ENCODE measurements around the gene GRM4.
"Not testable (repeated sequence)": the region's sequence is repeated elsewhere in the genome, so short reads cannot be mapped to it uniquely, and the experiment has no call there.

Gene GRM4

GRCh38 chr6:34021554-34022190 lies 124.2 kb downstream of the GRM4 start:
- no peak for DNase-seq (ENCODE audit: low read depth)

- DNase-seq (ENCODE audit: low read depth), result no peak
Measured at GRCh38 chr6:34020807-34021553, 124.9 kb downstream of the GRM4 start.

GRCh38 chr6:34020278-34020677 lies 125.6 kb downstream of the GRM4 start:
- DNase-seq (ENCODE audit: low read depth), result no peak

- no peak for DNase-seq (ENCODE audit: low read depth)
Measured at GRCh38 chr6:34018961-34019606, 126.8 kb downstream of the GRM4 start.

GRCh38 chr6:34018026-34018425 lies 127.9 kb downstream of the GRM4 start:
- no peak for DNase-seq (ENCODE audit: low read depth)

- no peak for DNase-seq (ENCODE audit: low read depth)
Measured at GRCh38 chr6:34017106-34017805, 128.6 kb downstream of the GRM4 start.

GRCh38 chr6:34016573-34016972 lies 129.3 kb downstream of the GRM4 start:
- not testable (repeated sequence) for DNase-seq (ENCODE audit: low read depth)

- no peak for DNase-seq (ENCODE audit: low read depth)
Measured at GRCh38 chr6:34015586-34015985, 130.3 kb downstream of the GRM4 start.

- no peak for DNase-seq (ENCODE audit: low read depth)
Measured at GRCh38 chr6:34011264-34011663, 134.6 kb downstream of the GRM4 start.

GRCh38 chr6:34005901-34006531 lies 139.9 kb downstream of the GRM4 start:
- DNase-seq (ENCODE audit: low read depth), result no peak

GRCh38 chr6:34004706-34005105 lies 141.2 kb downstream of the GRM4 start:
- no peak for DNase-seq (ENCODE audit: low read depth)

- DNase-seq (ENCODE audit: low read depth), result no peak
Measured at GRCh38 chr6:34003962-34004361, 141.9 kb downstream of the GRM4 start.

- no peak for DNase-seq (ENCODE audit: low read depth)
Measured at GRCh38 chr6:34001706-34002621, 143.9 kb downstream of the GRM4 start.

- DNase-seq (ENCODE audit: low read depth), result no peak
Measured at GRCh38 chr6:34000281-34000680, 145.6 kb downstream of the GRM4 start.

- DNase-seq (ENCODE audit: low read depth), result no peak
Measured at GRCh38 chr6:33999567-33999966, 146.3 kb downstream of the GRM4 start.

- no peak for DNase-seq (ENCODE audit: low read depth)
Measured at GRCh38 chr6:33998660-33999059, 147.2 kb downstream of the GRM4 start.

- no peak for DNase-seq (ENCODE audit: low read depth)
Measured at GRCh38 chr6:33997265-33997664, 148.6 kb downstream of the GRM4 start.

- DNase-seq (ENCODE audit: low read depth), result no peak
Measured at GRCh38 chr6:33996120-33996475, 149.8 kb downstream of the GRM4 start.

- DNase-seq (ENCODE audit: low read depth), result no peak
Measured at GRCh38 chr6:33995309-33996119, 150.4 kb downstream of the GRM4 start.

All from activated gamma-delta T cell treated with anti-CD3 and anti-CD28 coated beads, Interleukin-2, amount 50 U/mL, for 16 hours (primary cell).